KMS-11 (cell line): ENCODE results near the gene CDC34.

Experiments
- H2AFZ ChIP-seq: fragments of 200-600 bp; sonication (generic); 2 replicates; pipeline ENCODE4 v1.6.1; 2016; ENCODE audit warnings: antibody characterized with exemption, mixed run types, low read depth
- H3K27ac ChIP-seq: fragments of 200-600 bp; sonication (generic); 2 replicates; pipeline ENCODE4 v1.6.1; 2016; ENCODE audit warnings: mild to moderate bottlenecking, mixed run types
- H3K27me3 ChIP-seq: fragments of 200-600 bp; sonication (generic); 2 replicates; pipeline ENCODE4 v1.6.1; 2017; ENCODE audit warnings: mild to moderate bottlenecking, low read depth, mixed run types, moderate library complexity; ENCODE audit not compliant: insufficient read depth
- H3K36me3 ChIP-seq: fragments of 200-600 bp; sonication (generic); 2 replicates; pipeline ENCODE4 v1.6.1; 2017; ENCODE audit warnings: mild to moderate bottlenecking, mixed run types; ENCODE audit not compliant: insufficient read depth
- H3K4me1 ChIP-seq: fragments of 200-600 bp; sonication (generic); 2 replicates; pipeline ENCODE4 v1.6.1; 2016; ENCODE audit warnings: mild to moderate bottlenecking, low read depth, mixed run types; ENCODE audit not compliant: poor library complexity, severe bottlenecking
- H3K4me2 ChIP-seq: fragments of 200-600 bp; sonication (generic); 2 replicates; pipeline ENCODE4 v1.7.0; 2016; ENCODE audit warnings: mild to moderate bottlenecking, mixed run types
- H3K4me3 ChIP-seq: fragments of 200-600 bp; sonication (generic); IDR thresholded peaks from 2 replicates; pipeline ENCODE4 v1.6.1; 2017; ENCODE audit warnings: low read depth, low read length, mixed read lengths; ENCODE audit not compliant: insufficient read depth
- H3K79me2 ChIP-seq: fragments of 200-600 bp; sonication (generic); 2 replicates; pipeline ENCODE4 v1.6.1; 2016; ENCODE audit warnings: low read depth, mixed run types; ENCODE audit not compliant: insufficient read depth
- H3K9ac ChIP-seq: fragments of 200-600 bp; sonication (generic); 2 replicates; pipeline ENCODE4 v1.6.1; 2016; ENCODE audit warnings: mild to moderate bottlenecking, mixed run types
- H4K20me1 ChIP-seq: fragments of 200-600 bp; sonication (generic); 2 replicates; pipeline ENCODE4 v1.6.1; 2016; ENCODE audit warnings: mild to moderate bottlenecking, mixed run types; ENCODE audit not compliant: insufficient read depth
- TF ChIP-seq, protein P1 (sequence below): fragments of 200-600 bp; sonication (generic); conservative IDR thresholded peaks from 2 replicates; pipeline ENCODE4 v1.6.1; 2017; ENCODE audit warnings: low read depth, mild to moderate bottlenecking, antibody characterized with exemption, low read length, moderate library complexity, mixed read lengths

Gene CDC34

DNA sequence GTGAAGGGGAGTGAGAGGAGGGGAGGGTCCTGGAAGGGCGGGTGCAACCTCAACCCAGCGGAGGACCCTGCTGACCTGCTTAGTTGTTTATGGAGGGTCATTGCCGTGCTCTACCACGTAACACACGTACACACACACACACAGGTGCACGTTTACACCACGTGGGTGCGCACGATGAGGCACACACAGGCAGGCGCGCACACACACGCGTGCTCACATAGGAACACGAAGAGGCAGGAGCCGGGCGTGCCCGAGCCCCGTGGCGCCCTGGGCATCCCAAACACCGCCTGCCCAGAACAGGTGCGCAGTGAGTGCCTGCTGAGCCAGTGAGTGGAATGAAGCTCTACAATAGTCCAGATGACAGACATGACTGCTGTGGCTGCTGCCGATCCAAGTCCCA lies 46.5 kb upstream of the CDC34 start:
- Histone ChIP-seq H3K27ac (no peak overlapping the region), H3K4me1 (no peaks in the 10 kb centered on the region), H3K36me3 (no peaks in the 10 kb centered on the region), H3K79me2 (no peaks in the 10 kb centered on the region), H3K9ac (no peak overlapping the region), H4K20me1 (no peaks in the 10 kb centered on the region), H2AFZ (no peak overlapping the region), H3K4me3 (no peak overlapping the region), H3K27me3 (peaks cover 16% of the 10 kb centered on the region; the same call in 1 of the 2 replicates), H3K4me2 (no peak overlapping the region)
- TF ChIP-seq, protein P1, sequence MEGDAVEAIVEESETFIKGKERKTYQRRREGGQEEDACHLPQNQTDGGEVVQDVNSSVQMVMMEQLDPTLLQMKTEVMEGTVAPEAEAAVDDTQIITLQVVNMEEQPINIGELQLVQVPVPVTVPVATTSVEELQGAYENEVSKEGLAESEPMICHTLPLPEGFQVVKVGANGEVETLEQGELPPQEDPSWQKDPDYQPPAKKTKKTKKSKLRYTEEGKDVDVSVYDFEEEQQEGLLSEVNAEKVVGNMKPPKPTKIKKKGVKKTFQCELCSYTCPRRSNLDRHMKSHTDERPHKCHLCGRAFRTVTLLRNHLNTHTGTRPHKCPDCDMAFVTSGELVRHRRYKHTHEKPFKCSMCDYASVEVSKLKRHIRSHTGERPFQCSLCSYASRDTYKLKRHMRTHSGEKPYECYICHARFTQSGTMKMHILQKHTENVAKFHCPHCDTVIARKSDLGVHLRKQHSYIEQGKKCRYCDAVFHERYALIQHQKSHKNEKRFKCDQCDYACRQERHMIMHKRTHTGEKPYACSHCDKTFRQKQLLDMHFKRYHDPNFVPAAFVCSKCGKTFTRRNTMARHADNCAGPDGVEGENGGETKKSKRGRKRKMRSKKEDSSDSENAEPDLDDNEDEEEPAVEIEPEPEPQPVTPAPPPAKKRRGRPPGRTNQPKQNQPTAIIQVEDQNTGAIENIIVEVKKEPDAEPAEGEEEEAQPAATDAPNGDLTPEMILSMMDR: no peak

DNA sequence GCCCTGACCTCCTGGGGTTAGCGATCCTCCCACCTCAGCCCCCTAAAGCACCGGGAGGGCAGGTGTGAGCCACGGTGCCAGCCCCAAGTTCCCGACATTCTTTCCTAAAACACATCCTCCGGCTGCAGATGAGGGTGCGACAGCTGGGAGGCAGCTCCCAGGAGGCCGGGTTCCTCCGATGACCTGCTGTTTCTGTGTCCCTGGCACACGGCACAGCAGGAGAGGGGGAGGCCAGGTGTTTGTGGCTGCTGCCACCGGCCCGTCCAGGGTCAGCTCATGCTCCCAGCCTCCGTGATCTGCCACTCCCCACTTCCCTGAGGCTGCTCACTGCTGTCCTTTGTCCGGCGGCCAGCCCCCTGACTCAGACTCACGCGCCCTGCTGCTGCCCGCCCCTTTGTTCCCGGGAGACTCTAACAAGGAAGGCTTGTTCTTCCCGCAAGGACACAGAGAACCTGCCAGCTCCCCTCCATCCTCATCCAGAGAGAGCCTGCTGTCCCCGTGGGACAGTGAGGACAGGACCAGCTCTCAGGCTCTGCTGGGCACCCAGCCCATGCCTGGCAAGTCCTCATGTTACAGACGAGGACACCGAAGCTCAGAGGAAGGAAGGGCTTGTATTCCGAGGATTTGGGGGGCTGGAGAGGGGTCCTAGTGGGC lies 45.9 kb upstream of the CDC34 start:
- Histone ChIP-seq H3K4me2 (no peak overlapping the region), H3K79me2 (no peaks in the 10 kb centered on the region), H3K36me3 (no peaks in the 10 kb centered on the region), H3K4me3 (no peak overlapping the region), H3K27ac (no peak overlapping the region), H3K4me1 (no peaks in the 10 kb centered on the region), H2AFZ (no peak overlapping the region), H3K9ac (no peak overlapping the region), H3K27me3 (peaks cover 16% of the 10 kb centered on the region; the same call in 1 of the 2 replicates), H4K20me1 (no peaks in the 10 kb centered on the region)
- TF ChIP-seq, protein P1: no peak

DNA sequence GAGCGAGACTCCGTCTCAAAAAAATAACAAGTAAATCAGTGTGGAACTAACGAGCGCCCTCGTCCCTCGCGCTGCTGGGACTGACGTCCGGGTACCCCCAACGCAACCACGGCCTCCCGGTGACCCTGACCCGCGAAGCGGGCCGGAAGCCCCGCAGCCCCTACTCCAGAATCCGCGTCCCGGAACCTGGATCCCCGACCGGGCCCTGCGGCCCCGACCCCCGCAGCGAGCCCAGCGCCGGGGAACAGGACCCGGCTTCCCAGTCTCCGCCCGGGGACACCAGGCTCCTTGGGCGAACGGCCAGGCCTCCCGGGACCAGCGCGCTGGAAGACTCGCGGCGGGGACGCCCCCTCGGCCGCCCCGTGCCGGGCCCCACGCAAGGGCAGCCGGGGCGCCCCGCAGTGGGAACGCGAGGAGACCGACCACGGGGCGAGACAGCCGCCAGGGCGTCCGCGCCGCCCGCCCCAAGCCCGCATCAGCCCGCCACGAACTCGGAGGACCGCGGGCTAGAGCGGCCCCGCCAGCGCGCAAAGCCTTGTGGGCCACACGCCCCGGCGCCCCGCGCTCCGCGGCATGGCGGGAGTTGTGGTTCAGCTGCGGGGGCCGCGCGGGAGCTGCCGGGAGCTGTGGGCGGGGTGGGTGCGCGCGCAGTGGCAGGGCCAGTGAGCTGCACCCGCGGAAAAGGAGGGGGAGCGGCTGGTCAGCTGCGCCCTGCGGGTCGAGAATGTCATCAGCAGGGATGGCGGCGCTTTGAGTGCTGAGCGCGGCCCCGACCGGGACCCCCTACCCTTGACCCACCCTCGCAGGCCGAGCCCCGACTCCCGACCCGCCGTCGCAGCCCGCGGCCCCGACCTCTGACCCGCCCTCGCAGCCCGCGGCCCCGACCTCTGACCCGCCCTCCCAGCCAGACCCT lies 42.8 kb upstream of the CDC34 start:
- Histone ChIP-seq H4K20me1 (no peaks in the 10 kb centered on the region), H3K4me2 (peak overlapping the region; percentile 71), H2AFZ (peak overlapping the region; percentile 79), H3K36me3 (no peaks in the 10 kb centered on the region), H3K27ac (no peak overlapping the region), H3K4me1 (no peaks in the 10 kb centered on the region), H3K27me3 (peaks cover 12% of the 10 kb centered on the region; the same call in 1 of the 2 replicates), H3K79me2 (no peaks in the 10 kb centered on the region), H3K4me3 (no peak overlapping the region), H3K9ac (peak overlapping the region; percentile 80)
- TF ChIP-seq, protein P1: no peak

DNA sequence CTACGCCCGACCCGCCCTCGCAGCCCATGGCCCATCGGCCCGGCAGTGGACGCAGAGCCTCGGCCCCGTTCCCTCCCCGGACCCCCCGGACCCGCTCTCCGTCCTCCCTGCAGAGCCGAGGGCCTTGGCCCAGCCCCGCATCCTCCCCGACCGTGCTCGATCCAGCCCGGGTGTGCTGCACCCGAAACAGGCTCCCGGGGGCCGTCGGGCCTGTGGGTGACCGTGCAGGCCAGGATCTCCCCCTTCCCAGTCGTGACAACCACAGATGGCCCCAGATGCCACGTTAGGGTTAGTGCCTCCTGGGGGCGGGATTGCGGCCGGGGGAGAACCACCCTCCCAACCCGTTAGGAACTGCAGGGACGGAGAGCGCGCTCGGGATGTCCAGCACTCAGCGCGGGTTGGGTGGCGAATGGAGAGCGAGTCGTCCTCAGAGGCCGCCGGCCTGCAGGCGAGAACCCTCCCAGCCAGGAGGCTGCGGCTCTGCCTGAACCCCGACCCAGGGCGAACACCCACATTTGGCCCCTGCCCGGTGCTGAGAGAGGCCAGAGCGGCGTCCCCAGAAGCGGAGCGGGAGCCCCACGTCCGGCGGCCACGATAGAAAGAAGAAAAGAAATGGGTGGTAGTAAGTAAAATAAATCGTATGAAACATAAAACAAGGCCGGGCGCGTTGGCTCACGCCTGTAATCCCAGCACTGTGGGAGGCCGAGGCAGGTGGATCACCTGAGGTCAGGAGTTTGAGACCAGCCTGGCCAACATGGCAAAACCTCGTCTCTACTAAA lies 42.0 kb upstream of the CDC34 start:
- Histone ChIP-seq H3K27me3 (peaks cover 7% of the 10 kb centered on the region; the same call in 1 of the 2 replicates), H3K27ac (no peak overlapping the region), H4K20me1 (no peaks in the 10 kb centered on the region), H3K79me2 (no peaks in the 10 kb centered on the region), H3K36me3 (no peaks in the 10 kb centered on the region), H3K4me2 (peak overlapping the region; percentile 71), H2AFZ (peak overlapping the region; percentile 54; the same call in 1 of the 2 replicates), H3K4me1 (no peaks in the 10 kb centered on the region), H3K9ac (no peak overlapping the region), H3K4me3 (no peak overlapping the region)
- TF ChIP-seq, protein P1: no peak
